IMR-90 (cell line): ENCODE measurements around the gene SLC25A34. TPM values are rescaled to one million over a fixed set of nuclear protein-coding genes. Genes with fewer than 3 reads are reported as not detected.

Source experiments
- ATAC-seq: fragments of 200-7000 bp; cut with Tn5 transposase; 2 replicates; pipeline ENCODE4 v1.9.1; 2020; ENCODE audit warnings: low read depth, mild to moderate bottlenecking, moderate library complexity
- BruUV-seq: library from RNA; stranded (reverse); fragments of 400-500 nt; replicated peaks from 2 replicates; lab custom pipeline; 2021; lab: Mats Ljungman, UMichigan
- CTCF ChIA-PET: fragments of 300-600 bp; formaldehyde crosslinking; extraction: SDS; loops from one replicate; lab custom pipeline; 2021; ENCODE audit warnings: antibody characterized with exemption; lab: Yijun Ruan, JAX
- POLR2A ChIA-PET: fragments of 300-600 bp; sonication (Branson Sonifier 250); formaldehyde crosslinking; loops from one replicate; lab custom pipeline; 2022; ENCODE audit warnings: antibody characterized with exemption; ENCODE audit not compliant: unreplicated experiment; lab: Charles Lee
- DNase-seq: peaks from one replicate; pipeline ENCODE4 v3.0.0; 2013
- H2AFZ ChIP-seq: replicated peaks from 2 replicates; pipeline ENCODE3; 2013; ENCODE audit warnings: low read length, mild to moderate bottlenecking; ENCODE audit not compliant: poor library complexity
- H2AK5ac ChIP-seq: 2 replicates; pipeline ENCODE4 v1.6.1; 2013; ENCODE audit warnings: low read depth, low read length, inconsistent platforms
- H2AK9ac ChIP-seq: replicated peaks from 2 replicates; pipeline ENCODE3; 2013; ENCODE audit warnings: mild to moderate bottlenecking, low read depth, low read length, moderate library complexity; ENCODE audit not compliant: poor library complexity
- H2BK120ac ChIP-seq: 2 replicates; pipeline ENCODE4 v1.6.1; 2013; ENCODE audit warnings: low read depth, low read length, inconsistent platforms
- H2BK15ac ChIP-seq: 3 replicates; pipeline ENCODE4 v1.6.1; 2013; ENCODE audit warnings: low read depth, low read length, inconsistent platforms
- H2BK20ac ChIP-seq: 2 replicates; pipeline ENCODE4 v1.6.1; 2013; ENCODE audit warnings: low read depth, mild to moderate bottlenecking, inconsistent platforms, low read length, moderate library complexity
- H2BK5ac ChIP-seq: 2 replicates; pipeline ENCODE4 v1.6.1; 2013; ENCODE audit warnings: mild to moderate bottlenecking, low read depth, low read length, inconsistent platforms; ENCODE audit not compliant: poor library complexity, severe bottlenecking
- H3K14ac ChIP-seq: replicated peaks from 2 replicates; pipeline ENCODE4 v1.6.1; 2013; ENCODE audit warnings: low read depth, low read length, inconsistent platforms
- H3K18ac ChIP-seq: 2 replicates; pipeline ENCODE4 v1.6.1; 2013; ENCODE audit warnings: low read depth, low read length, control low read depth
- H3K23ac ChIP-seq: 2 replicates; pipeline ENCODE4 v1.6.1; 2013; ENCODE audit warnings: low read depth, low read length, inconsistent platforms
- H3K27ac ChIP-seq: 2 replicates; pipeline ENCODE4 v1.5.1; 2013; ENCODE audit warnings: mild to moderate bottlenecking, control low read depth, low read length; ENCODE audit not compliant: insufficient read depth
- H3K27me3 ChIP-seq: 2 replicates; pipeline ENCODE4 v1.6.1; 2013; ENCODE audit warnings: low read length; ENCODE audit not compliant: control insufficient read depth, insufficient read depth
- H3K36me3 ChIP-seq: 2 replicates; pipeline ENCODE4 v1.6.1; 2013; ENCODE audit warnings: low read length, mixed read lengths; ENCODE audit not compliant: control insufficient read depth, insufficient read depth
- H3K4ac ChIP-seq: 2 replicates; pipeline ENCODE4 v1.6.1; 2013; ENCODE audit warnings: low read depth, low read length, inconsistent platforms
- H3K4me1 ChIP-seq: 2 replicates; pipeline ENCODE4 v1.6.1; 2013; ENCODE audit warnings: low read length, mixed read lengths; ENCODE audit not compliant: control insufficient read depth, insufficient read depth
- H3K4me2 ChIP-seq: 2 replicates; pipeline ENCODE4 v1.6.1; 2013; ENCODE audit warnings: low read depth, mild to moderate bottlenecking, control low read depth, low read length, moderate library complexity
- H3K4me3 ChIP-seq: 2 replicates; pipeline ENCODE4 v1.5.1; 2013; ENCODE audit warnings: low read depth, mild to moderate bottlenecking, control low read depth, low read length, moderate library complexity; ENCODE audit not compliant: insufficient read depth
- H3K56ac ChIP-seq: 2 replicates; pipeline ENCODE4 v1.6.1; 2013; ENCODE audit warnings: low read length, inconsistent platforms; ENCODE audit not compliant: insufficient read depth; ENCODE audit errors: extremely low read depth
- H3K79me1 ChIP-seq, 2 experiments: 2 replicates each; pipeline ENCODE4 v1.6.1; 2013; ENCODE audit warnings: low read length in 2 of 2, inconsistent platforms in 1 of 2, low read depth in 1 of 2
- H3K9ac ChIP-seq: 2 replicates; pipeline ENCODE4 v1.6.1; 2013; ENCODE audit warnings: low read depth, low read length, control low read depth
- H3K9me1 ChIP-seq: 2 replicates; pipeline ENCODE4 v1.6.1; 2013; ENCODE audit warnings: low read length, inconsistent platforms; ENCODE audit not compliant: insufficient read depth
- H3K9me3 ChIP-seq: 2 replicates; pipeline ENCODE4 v1.6.1; 2013; ENCODE audit warnings: low read length; ENCODE audit not compliant: control insufficient read depth, insufficient read depth
- H4K20me1 ChIP-seq: 2 replicates; pipeline ENCODE4 v1.6.1; 2013; ENCODE audit warnings: low read length, inconsistent platforms; ENCODE audit not compliant: insufficient read depth
- H4K5ac ChIP-seq: 2 replicates; pipeline ENCODE4 v1.6.1; 2013; ENCODE audit warnings: mild to moderate bottlenecking, low read depth, low read length, control low read depth
- H4K8ac ChIP-seq, 2 experiments: 2 replicates each; pipeline ENCODE4 v1.6.1; 2013; ENCODE audit warnings: low read depth in 2 of 2, low read length in 2 of 2, control low read depth in 1 of 2, inconsistent platforms in 1 of 2
- H4K91ac ChIP-seq: 2 replicates; pipeline ENCODE4 v1.6.1; 2013; ENCODE audit warnings: low read depth, low read length, inconsistent platforms; ENCODE audit not compliant: insufficient read depth
- BHLHE40 ChIP-seq: fragments of 150-350 bp; IDR thresholded peaks from 2 replicates; pipeline ENCODE4 v1.6.1; 2016; ENCODE audit warnings: mild to moderate bottlenecking, low read depth, low read length
- CEBPB ChIP-seq: IDR thresholded peaks from 2 replicates; pipeline ENCODE4 v1.6.1; 2012; ENCODE audit warnings: low read depth, low read length, improper control_type of control experiment
- CHD1 ChIP-seq: IDR thresholded peaks from 2 replicates; pipeline ENCODE4 v1.6.1; 2012; ENCODE audit warnings: low read depth, low read length, improper control_type of control experiment
- CTCF ChIP-seq: conservative IDR thresholded peaks from 2 replicates; pipeline ENCODE4 v1.5.1; 2012; ENCODE audit warnings: mild to moderate bottlenecking, low read depth, low read length, improper control_type of control experiment
- ELK1 ChIP-seq: fragments of 150-350 bp; IDR thresholded peaks from 2 replicates; pipeline ENCODE4 v1.6.1; 2016; ENCODE audit warnings: low read depth, mild to moderate bottlenecking, low read length, moderate library complexity, borderline replicate concordance
- FOS ChIP-seq: fragments of 150-350 bp; IDR thresholded peaks from 2 replicates; pipeline ENCODE4 v1.6.1; 2016; ENCODE audit warnings: low read depth, low read length
- MAFK ChIP-seq: IDR thresholded peaks from 2 replicates; pipeline ENCODE4 v1.6.1; 2012; ENCODE audit warnings: low read depth, low read length, improper control_type of control experiment
- MAZ ChIP-seq: IDR thresholded peaks from 2 replicates; pipeline ENCODE4 v1.6.1; 2012; ENCODE audit warnings: low read depth, mild to moderate bottlenecking, low read length, improper control_type of control experiment, moderate library complexity, borderline replicate concordance
- MXI1 ChIP-seq: IDR thresholded peaks from 2 replicates; pipeline ENCODE4 v1.6.1; 2012; ENCODE audit warnings: low read depth, mild to moderate bottlenecking, low read length, moderate library complexity, borderline replicate concordance
- RAD21 ChIP-seq: IDR thresholded peaks from 2 replicates; pipeline ENCODE4 v1.6.1; 2012; ENCODE audit warnings: low read length, improper control_type of control experiment
- RCOR1 ChIP-seq: IDR thresholded peaks from 2 replicates; pipeline ENCODE4 v1.6.1; 2012; ENCODE audit warnings: mild to moderate bottlenecking, low read length, improper control_type of control experiment; ENCODE audit not compliant: insufficient replicate concordance
- RFX5 ChIP-seq: IDR thresholded peaks from 2 replicates; pipeline ENCODE4 v1.8.0; 2012; ENCODE audit warnings: low read depth, mild to moderate bottlenecking, low read length, moderate library complexity
- SMC3 ChIP-seq: fragments of 150-350 bp; IDR thresholded peaks from 2 replicates; pipeline ENCODE4 v1.6.1; 2016; ENCODE audit warnings: low read depth, mild to moderate bottlenecking, antibody characterized with exemption, low read length, moderate library complexity
- WGBS, 2 experiments: methylation state at CpG; one replicate each; pipeline versions ENCODE4 v1.1.5 to v1.1.7; 2013; ENCODE audit warnings: missing lambda C conversion rate in 2 of 2; ENCODE audit not compliant: insufficient read length in 1 of 2; ENCODE audit errors: extremely low coverage in 2 of 2; 5-methylcytosine and 5-hydroxymethylcytosine counted together
- dilution Hi-C: fragments of 300-500 bp; cut with HindIII; formaldehyde crosslinking; loops from one replicate; pipeline ENCODE4 v1.14.3; 2018; ENCODE audit warnings: low sequenced_read_pairs; ENCODE audit not compliant: unreplicated experiment
- in situ Hi-C: fragments of 300-500 bp; cut with MboI; formaldehyde crosslinking; loops from 3 replicates; pipeline ENCODE4 v1.14.3; 2019; ENCODE audit warnings: low sequenced_read_pairs, inconsistent platforms, mixed read lengths
- intact Hi-C: fragments of 100-400 bp; cut with micrococcal nuclease; formaldehyde crosslinking; loops from 2 replicates; pipeline ENCODE4 v1.10.0; 2022
- polyA plus RNA-seq, 3 experiments: library from polyadenylated mRNA; depleted of rRNA; stranded (reverse); fragments of >200 nt; gene quantifications; 2 replicates each; pipeline ENCODE4 v1.2.3, GENCODE V29; 2012; ENCODE audit warnings: low replicate concordance in 1 of 3
- total RNA-seq: library from RNA; depleted of rRNA; stranded (reverse); fragments of >200 nt; gene quantifications from 2 replicates; pipeline ENCODE4 v1.2.3, GENCODE V29; 2012
- TF ChIP-seq, protein P1 (sequence below): fragments of 150-350 bp; IDR thresholded peaks from 2 replicates; pipeline ENCODE4 v1.6.1; 2017; ENCODE audit warnings: mild to moderate bottlenecking, antibody characterized with exemption, low read length, low read depth

Gene SLC25A34
- total and polyA plus RNA-seq, 2 of the 4 experiments (the other 2 are of a cell fraction): under 0.01 to 0.72 TPM

- 100% methylated on average over 4 of the region's 10 CpGs; no CpG with 5 or more reads in 1 of the 2 experiments for WGBS, 2 experiments
- Histone ChIP-seq H3K9me3 (no peaks in the 10 kb centered on the region), H3K9me1 (peaks cover 5% of the 10 kb centered on the region), H2AK5ac (peak overlapping the region; percentile 69), H4K91ac (peak overlapping the region; percentile 79), H2BK20ac (peak overlapping the region; percentile 45; the same call in 1 of the 2 replicates), H3K56ac (no peak overlapping the region), H3K4me2 (no peak overlapping the region), H2AK9ac (peak overlapping the region; percentile 86), H2AFZ (peak overlapping the region; percentile 85), H3K36me3 (no peaks in the 10 kb centered on the region), H4K20me1 (no peaks in the 10 kb centered on the region), H3K4me3 (no peak overlapping the region), H4K5ac (no peak overlapping the region; the same call in 1 of the 2 replicates), H3K4me1 (peaks cover 8% of the 10 kb centered on the region), H2BK120ac (peak overlapping the region; percentile 72), H3K9ac (no peak overlapping the region), H3K27ac (no peak overlapping the region), H3K79me1 (no peaks in the 10 kb centered on the region), H2BK5ac (no peak overlapping the region), H3K14ac (no peak overlapping the region; the same call in 1 of the 2 replicates), H3K4ac (peak overlapping the region; percentile 82; the same call in 1 of the 2 replicates), H2BK15ac (0 out of 3 replicates have a peak overlapping the region, but pooled peaks have one; percentile 44), H3K23ac (no peak overlapping the region), H3K27me3 (no peaks in the 10 kb centered on the region), H3K18ac (no peak overlapping the region), H4K8ac (peak overlapping the region; percentile 81 to 88; a peak in 2 of 4 replicates)
- in situ Hi-C loops (no loop called here), intact Hi-C loops (no loop called here), dilution Hi-C loops (no loop called here)
- DNase-seq (no peak), ATAC-seq (no peak)
- ChIA-PET POLR2A (no interaction called here), CTCF (no interaction called here)
- no peak for TF ChIP-seq RFX5
- no peak for TF ChIP-seq RCOR1
- TF ChIP-seq CTCF: no peak
- TF ChIP-seq RAD21: no peak
- no peak for TF ChIP-seq MXI1
- TF ChIP-seq CEBPB: no peak
- TF ChIP-seq BHLHE40: no peak
- TF ChIP-seq MAFK: no peak
- TF ChIP-seq ELK1: no peak
- TF ChIP-seq CHD1: no peak
- TF ChIP-seq, protein P1, sequence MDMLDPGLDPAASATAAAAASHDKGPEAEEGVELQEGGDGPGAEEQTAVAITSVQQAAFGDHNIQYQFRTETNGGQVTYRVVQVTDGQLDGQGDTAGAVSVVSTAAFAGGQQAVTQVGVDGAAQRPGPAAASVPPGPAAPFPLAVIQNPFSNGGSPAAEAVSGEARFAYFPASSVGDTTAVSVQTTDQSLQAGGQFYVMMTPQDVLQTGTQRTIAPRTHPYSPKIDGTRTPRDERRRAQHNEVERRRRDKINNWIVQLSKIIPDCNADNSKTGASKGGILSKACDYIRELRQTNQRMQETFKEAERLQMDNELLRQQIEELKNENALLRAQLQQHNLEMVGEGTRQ: no peak
- no peak for TF ChIP-seq SMC3
- no peak for TF ChIP-seq MAZ
- TF ChIP-seq FOS: no peak
- no TSS peak for BruUV-seq
Measured at GRCh38 chr1:15748690-15749398, 12.8 kb downstream of the SLC25A34 start.
